AML-193 (cell line): ENCODE measurements around the gene ATP13A4.

ENCODE experiments used
- DNase-seq, 2 experiments: peaks; one replicate each; lab custom pipeline; 2025; lab: John Stamatoyannopoulos, UW

Gene ATP13A4

GRCh38 chr3:193499136-193499770 lies 55.4 kb downstream of the ATP13A4 start:
- peak in 1 of 2 experiments; percentile 6 for DNase-seq

GRCh38 chr3:193498215-193498614 lies 56.5 kb downstream of the ATP13A4 start:
- no peak for DNase-seq

- DNase-seq = no peak
These were observed 58.0 kb downstream of the ATP13A4 start for GRCh38 chr3:193496658-193497057.

GRCh38 chr3:193491026-193491425 lies 63.7 kb downstream of the ATP13A4 start:
- no peak for DNase-seq

- DNase-seq = no peak
These were observed 64.1 kb downstream of the ATP13A4 start for GRCh38 chr3:193490580-193490979.

GRCh38 chr3:193489949-193490348 lies 64.7 kb downstream of the ATP13A4 start:
- DNase-seq = no peak

GRCh38 chr3:193488741-193489140 lies 66.0 kb downstream of the ATP13A4 start:
- DNase-seq = no peak

- no peak for DNase-seq
These were observed 70.6 kb downstream of the ATP13A4 start for GRCh38 chr3:193483988-193484539.

GRCh38 chr3:193481436-193481835 lies 73.3 kb downstream of the ATP13A4 start:
- DNase-seq = no peak

- DNase-seq = no peak
These were observed 80.2 kb downstream of the ATP13A4 start for GRCh38 chr3:193474446-193474845.

- DNase-seq = no peak
These were observed 84.0 kb downstream of the ATP13A4 start for GRCh38 chr3:193470710-193471109.

GRCh38 chr3:193465992-193466608 lies 88.6 kb downstream of the ATP13A4 start:
- no peak for DNase-seq

GRCh38 chr3:193464889-193465288 lies 89.8 kb downstream of the ATP13A4 start:
- no peak for DNase-seq

GRCh38 chr3:193457526-193457925 lies 97.2 kb downstream of the ATP13A4 start:
- DNase-seq = no peak

GRCh38 chr3:193452338-193452737 lies 102.4 kb downstream of the ATP13A4 start:
- DNase-seq = no peak

- no peak for DNase-seq
These were observed 102.8 kb downstream of the ATP13A4 start for GRCh38 chr3:193451902-193452301.

- DNase-seq = no peak
These were observed 107.6 kb downstream of the ATP13A4 start for GRCh38 chr3:193446965-193447602.

- DNase-seq = no peak
These were observed 115.3 kb downstream of the ATP13A4 start for GRCh38 chr3:193439423-193439822.

- DNase-seq = no peak
These were observed 135.9 kb downstream of the ATP13A4 start for GRCh38 chr3:193418576-193419373.

GRCh38 chr3:193416629-193417028 lies 138.1 kb downstream of the ATP13A4 start:
- DNase-seq = no peak

- no peak for DNase-seq
These were observed 147.0 kb downstream of the ATP13A4 start for GRCh38 chr3:193407688-193408087.

GRCh38 chr3:193407112-193407511 lies 147.6 kb downstream of the ATP13A4 start:
- DNase-seq = no peak
